SK-N-MC (cell line): ENCODE results near the gene ARID1B.

Experiments used
- EZH2 ChIP-seq: fragments of 200-600 bp; sonication (generic); IDR thresholded peaks from one replicate; pipeline ENCODE4 v1.6.1; 2017; ENCODE audit warnings: antibody characterized with exemption
- FOXP2 ChIP-seq: optimal IDR thresholded peaks from 2 replicates; pipeline ENCODE3; 2011; ENCODE audit warnings: mild to moderate bottlenecking, moderate library complexity; ENCODE audit not compliant: insufficient read depth; ENCODE audit errors: extremely low read length, control extremely low read depth
- POLR2AphosphoS5 ChIP-seq: IDR thresholded peaks from 2 replicates; pipeline ENCODE4 v1.6.1; 2012; ENCODE audit warnings: mild to moderate bottlenecking, low read depth, low read length, borderline replicate concordance

- TF ChIP-seq POLR2AphosphoS5: no peak
- no peak for TF ChIP-seq FOXP2
- TF ChIP-seq EZH2: no peak
Measured at GRCh38 chr6:157107571-157107914, 330.4 kb downstream of the ARID1B start.
